GM18909 (cell line): ENCODE measurements around the gene STXBP1.
"Not testable (repeated sequence)": the region's sequence is repeated elsewhere in the genome, so short reads cannot be mapped to it uniquely, and the experiment has no call there.

Source experiments
- ATAC-seq: cut with Tn5 transposase; IDR thresholded peaks from one replicate; pipeline ENCODE4 v1.9.1; 2021; ENCODE audit warnings: mild to moderate bottlenecking; ENCODE audit not compliant: unreplicated experiment, poor library complexity

Gene STXBP1

DNA sequence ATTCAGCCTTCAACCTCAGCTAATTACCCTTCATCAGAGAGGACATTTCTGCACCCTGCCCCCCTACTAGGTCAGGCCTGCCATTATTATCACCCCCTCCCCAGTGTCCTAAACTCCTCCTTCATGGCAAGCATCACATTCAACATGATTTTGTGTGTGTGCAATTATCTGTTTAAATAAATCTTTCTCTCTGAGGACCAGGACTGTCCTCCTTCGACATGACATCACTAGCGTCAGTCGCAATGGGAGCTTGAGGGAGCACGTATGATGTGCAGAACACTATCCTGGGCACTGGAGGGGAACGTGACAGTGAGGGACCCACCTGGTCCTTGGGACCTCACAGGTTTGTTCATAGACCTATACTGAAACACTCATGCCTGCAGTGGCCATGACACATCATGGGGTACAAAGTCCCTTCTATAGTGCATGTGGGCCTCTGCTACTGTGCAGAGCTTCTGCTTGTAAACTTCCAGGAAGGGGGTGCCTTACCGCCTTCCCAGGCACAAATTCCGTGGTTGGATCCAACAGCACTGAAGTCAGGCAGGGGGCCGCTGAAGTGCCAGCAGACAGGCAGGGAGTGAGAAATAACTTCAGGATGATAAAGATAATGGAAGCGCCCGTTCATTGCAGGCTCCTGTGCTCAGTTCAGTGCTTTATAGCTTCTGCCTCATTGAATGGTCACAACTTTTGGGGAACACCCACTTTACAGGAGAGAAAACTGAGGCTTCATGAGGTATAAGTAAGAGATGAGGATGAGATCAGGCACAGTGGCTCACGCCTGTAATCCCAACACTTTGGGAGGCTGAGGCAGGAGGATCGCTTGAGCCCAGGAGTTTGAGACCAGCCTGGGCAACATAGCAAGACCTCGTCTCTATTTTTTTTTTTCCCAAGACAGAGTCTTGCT lies 36.0 kb upstream of the STXBP1 start:
- no peak for ATAC-seq

- not testable (repeated sequence) for ATAC-seq
These were observed 34.9 kb upstream of the STXBP1 start for GRCh38 chr9:127577194-127577593.

DNA sequence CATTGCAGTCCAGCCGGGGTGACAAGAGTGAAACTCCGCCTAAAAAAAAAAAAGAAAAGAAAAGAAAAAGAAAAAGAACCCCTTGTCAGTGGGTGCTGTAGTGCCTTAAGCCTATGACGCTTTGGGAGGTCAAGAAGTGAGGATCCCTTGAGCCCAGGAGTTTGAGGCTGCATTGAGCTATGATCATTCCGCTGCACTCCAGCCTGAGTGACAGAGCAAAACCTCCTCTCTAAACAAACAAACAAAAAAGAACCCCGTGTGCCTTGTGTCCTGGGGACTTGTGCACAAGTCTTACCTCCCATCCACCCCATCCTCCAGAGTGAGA lies 33.5 kb upstream of the STXBP1 start:
- no peak for ATAC-seq

- no peak for ATAC-seq
These were observed 32.9 kb upstream of the STXBP1 start for GRCh38 chr9:127578952-127579853.

GRCh38 chr9:127580366-127580765 lies 31.7 kb upstream of the STXBP1 start:
- no peak for ATAC-seq

DNA sequence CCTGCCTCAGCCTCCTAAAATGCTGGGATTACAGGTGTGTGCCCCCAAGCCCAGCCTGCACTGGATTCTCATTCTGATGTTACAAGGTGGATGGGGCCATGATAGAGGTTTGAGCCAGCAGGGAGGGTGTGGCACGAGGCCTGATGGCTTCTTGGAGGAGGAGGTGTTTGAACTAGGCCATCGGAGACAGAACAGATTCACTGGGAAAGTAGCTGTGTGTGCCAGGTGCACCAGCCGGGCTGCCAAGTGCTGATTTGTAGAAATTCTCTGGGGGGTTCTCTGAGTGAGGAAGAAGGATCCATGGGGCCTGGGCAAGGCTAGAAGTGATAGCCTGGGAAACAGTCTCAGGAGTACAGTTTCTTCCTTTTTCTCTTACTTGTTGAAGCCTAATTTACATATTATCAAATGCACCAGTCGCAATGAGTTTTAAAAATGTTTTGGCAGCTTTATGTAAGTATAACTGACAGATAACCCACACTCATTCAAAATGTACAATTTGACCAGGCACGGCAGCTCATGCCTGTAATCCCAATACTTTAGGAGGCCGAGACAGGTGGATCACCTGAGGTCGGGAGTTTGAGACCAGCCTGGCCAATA lies 31.1 kb upstream of the STXBP1 start:
- no peak for ATAC-seq

DNA sequence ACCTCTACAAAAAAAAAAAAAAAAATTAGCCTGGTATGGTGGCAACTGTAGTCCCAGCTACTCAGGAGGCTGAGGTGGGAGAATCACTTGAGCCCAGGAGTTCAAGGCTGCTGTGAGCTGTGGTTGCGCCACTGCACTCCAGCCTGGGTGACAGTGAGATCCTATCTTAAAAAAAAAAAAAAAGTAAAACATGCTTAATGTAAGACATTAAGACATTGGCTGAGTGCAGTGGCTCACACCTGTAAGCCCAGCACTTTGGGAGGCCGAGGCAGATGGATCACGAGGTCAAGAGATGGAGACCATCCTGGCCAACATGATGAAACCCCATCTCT lies 27.6 kb upstream of the STXBP1 start:
- not testable (repeated sequence) for ATAC-seq

DNA sequence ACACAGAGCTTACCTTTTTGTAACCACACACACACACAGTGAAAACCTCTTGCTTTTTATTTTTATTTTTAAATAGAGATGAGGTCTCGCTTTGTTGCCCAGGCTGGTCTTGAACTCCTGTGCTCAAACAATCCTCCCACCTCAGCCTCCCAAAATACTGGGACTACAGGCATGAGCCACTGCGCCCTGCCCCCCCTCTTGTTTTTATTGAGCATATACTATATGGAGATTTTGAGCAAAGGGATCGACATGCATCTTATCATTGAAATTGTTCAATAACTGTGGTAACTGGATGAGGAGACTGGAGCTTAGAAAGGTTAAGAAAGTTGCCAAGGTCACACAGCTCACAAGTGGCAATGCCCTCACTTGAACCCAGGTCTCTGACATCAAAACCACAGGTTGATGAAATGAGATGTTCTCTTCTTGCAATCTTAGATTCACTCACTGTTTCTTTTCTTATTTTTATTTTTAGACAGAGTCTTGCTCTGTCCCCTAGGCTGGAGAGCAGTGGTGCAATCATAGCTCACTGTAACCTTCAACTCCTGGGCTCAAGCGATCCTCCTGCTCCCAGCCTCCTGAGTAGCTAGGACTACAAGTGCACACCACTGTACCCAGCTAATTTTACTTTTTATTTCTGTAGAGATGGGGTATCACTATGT lies 26.8 kb upstream of the STXBP1 start:
- no peak for ATAC-seq

- no peak for ATAC-seq
These were observed 26.0 kb upstream of the STXBP1 start for GRCh38 chr9:127586096-127586495.

- no peak for ATAC-seq
These were observed 25.5 kb upstream of the STXBP1 start for GRCh38 chr9:127586537-127586936.

GRCh38 chr9:127587966-127588365 lies 24.1 kb upstream of the STXBP1 start:
- ATAC-seq = no peak

DNA sequence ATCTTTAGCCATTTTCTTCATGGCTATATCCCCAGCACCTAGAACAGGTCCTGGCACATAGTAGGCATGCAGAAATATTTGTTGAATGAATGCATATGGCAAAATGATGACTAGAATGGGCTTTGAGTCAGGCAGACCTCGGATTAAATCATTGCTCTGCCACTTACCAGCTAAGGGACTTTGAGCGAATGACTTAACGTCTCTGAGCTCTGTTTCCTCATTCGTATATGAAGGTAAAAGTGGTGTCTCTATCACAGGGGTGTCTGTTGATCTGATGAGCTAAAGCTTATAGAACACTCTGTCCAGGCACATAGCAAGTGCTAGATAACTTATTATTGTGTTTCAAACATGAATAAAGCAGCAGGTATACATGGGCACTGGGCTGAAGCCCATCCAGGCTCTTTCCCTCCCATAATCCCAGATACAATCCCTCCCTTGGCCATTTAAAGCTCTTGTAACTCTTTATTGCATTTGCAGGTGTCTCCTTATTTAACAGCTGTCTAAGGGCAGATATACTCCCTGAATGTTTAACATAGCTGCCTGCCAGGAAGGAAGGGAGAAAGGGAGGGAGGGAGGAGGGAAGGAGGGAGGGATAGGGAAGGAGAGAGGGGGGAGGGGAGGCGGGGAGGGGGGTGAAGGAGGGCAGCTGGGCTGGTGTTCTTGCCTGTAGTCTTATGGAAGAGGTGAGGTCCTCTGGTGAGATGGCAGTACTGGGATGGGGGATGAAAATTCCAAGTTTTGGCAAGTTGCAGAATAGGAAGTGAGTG lies 23.2 kb upstream of the STXBP1 start:
- no peak for ATAC-seq

GRCh38 chr9:127589955-127590370 lies 22.1 kb upstream of the STXBP1 start:
- no peak for ATAC-seq

DNA sequence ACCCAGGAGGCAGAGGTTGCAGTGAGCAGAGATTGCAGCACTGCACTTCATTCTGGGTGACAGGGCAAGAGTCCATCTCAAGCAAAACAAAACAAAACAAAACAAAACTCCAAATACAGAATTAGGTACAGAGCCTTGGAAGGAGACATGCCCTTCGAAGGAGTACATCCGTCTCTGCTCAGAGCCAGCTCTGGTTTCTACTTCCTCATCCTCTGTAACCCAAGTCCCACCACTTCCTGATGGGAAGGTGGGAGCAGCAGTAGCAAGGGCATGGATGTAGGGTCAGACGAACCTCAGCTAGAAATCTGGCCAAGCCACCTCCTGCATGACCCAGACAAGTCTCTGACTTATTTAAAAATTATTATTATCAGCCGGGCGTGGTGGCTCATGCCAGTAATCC lies 16.5 kb upstream of the STXBP1 start:
- no peak for ATAC-seq

- ATAC-seq = no peak
These were observed 13.1 kb upstream of the STXBP1 start for GRCh38 chr9:127598839-127599549.

DNA sequence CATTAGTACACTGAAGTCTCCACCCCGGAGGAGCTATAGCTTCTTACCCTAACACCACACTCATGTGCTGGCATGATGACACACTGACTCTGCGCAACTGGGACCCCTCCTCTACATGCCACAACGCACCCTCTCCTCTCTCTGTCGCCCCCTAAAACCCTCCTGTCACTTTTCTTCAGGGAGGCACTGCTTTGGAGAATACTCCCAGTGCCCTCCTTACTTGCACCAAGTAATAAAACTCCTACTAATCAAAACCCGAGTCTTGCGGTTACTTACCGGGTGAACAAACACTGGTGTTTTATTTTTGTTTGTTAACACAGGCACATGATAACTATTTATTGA lies 12.6 kb upstream of the STXBP1 start:
- ATAC-seq = no peak

DNA sequence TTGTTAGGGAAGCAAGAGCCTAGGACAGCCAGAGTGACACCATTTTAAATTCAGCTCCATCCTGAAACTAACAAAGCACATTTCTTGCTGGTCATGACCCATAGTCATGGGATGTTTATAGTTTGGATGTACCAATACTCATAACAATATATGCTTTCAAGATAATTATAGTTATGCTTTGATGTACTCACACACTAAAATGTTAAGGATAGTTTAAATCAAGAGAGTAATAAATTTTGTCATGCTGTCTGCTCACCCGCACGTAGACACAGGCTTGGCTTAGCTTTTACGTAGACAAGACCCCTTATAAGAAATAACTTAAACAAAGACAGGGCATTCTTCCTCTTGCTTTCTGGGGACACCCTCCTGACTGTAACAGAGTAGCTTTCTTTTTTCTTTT lies 8.9 kb upstream of the STXBP1 start:
- no peak for ATAC-seq

DNA sequence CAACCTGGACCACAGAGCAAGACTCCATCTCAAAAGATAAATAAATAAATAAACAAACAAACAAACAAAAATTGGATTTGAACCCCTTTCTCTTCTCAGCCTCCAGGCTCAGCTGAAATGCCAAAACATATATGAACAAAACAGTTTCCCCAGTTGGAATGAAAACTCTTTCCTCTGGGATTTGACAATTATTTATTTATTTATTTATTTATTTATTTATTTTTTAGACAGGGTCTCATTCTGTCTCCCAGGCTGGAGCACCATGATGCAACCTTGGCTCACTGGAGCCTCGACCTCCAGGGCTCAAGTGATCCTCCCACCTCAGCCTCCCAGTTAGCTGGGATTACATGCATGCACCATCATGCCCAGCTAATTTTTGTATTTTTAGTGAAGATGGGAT lies 6.0 kb upstream of the STXBP1 start:
- no peak for ATAC-seq
